C1 segment of cervical spinal cord (tissue), 14 donors: ENCODE data around the gene DYNC1I1.

ENCODE experiments used
- DNase-seq, 14 donors: peaks; one replicate each; lab custom pipeline; 2025; lab: John Stamatoyannopoulos, UW

The DYNC1I1 gene

GRCh38 chr7:96127746-96128145 lies 355.4 kb downstream of the DYNC1I1 start:
- no peak for DNase-seq

- no peak for DNase-seq
These were observed 359.2 kb downstream of the DYNC1I1 start for GRCh38 chr7:96131525-96131924.

- no peak for DNase-seq
These were observed 362.9 kb downstream of the DYNC1I1 start for GRCh38 chr7:96135241-96135640.

- no peak for DNase-seq
These were observed 364.4 kb downstream of the DYNC1I1 start for GRCh38 chr7:96136600-96137239.

- DNase-seq, result no peak
These were observed 371.3 kb downstream of the DYNC1I1 start for GRCh38 chr7:96143495-96144259.

- no peak for DNase-seq
These were observed 371.8 kb downstream of the DYNC1I1 start for GRCh38 chr7:96144260-96144526.
